HUES6 (cell line): Measurements from ENCODE around the gene TMEM82.

Experiments
- H3K27ac ChIP-seq: 2 replicates; pipeline ENCODE4 v1.7.0; 2013; ENCODE audit warnings: low read depth, mild to moderate bottlenecking, low read length, inconsistent platforms
- H3K27me3 ChIP-seq: 2 replicates; pipeline ENCODE4 v1.6.1; 2013; ENCODE audit warnings: low read length; ENCODE audit not compliant: control insufficient read depth, insufficient read depth
- H3K36me3 ChIP-seq: 2 replicates; pipeline ENCODE4 v1.6.1; 2013; ENCODE audit warnings: low read length; ENCODE audit not compliant: control insufficient read depth, insufficient read depth
- H3K4me1 ChIP-seq: 2 replicates; pipeline ENCODE4 v1.6.1; 2013; ENCODE audit warnings: low read length; ENCODE audit not compliant: control insufficient read depth, insufficient read depth
- H3K4me3 ChIP-seq: 2 replicates; pipeline ENCODE4 v1.5.1; 2013; ENCODE audit warnings: low read depth, low read length
- H3K9ac ChIP-seq: one replicate; pipeline ENCODE4 v1.6.1; 2013; ENCODE audit warnings: mild to moderate bottlenecking, low read length
- H3K9me3 ChIP-seq: 2 replicates; pipeline ENCODE4 v1.6.1; 2013; ENCODE audit warnings: low read depth, low read length; ENCODE audit not compliant: control insufficient read depth, insufficient read depth

The TMEM82 gene

DNA sequence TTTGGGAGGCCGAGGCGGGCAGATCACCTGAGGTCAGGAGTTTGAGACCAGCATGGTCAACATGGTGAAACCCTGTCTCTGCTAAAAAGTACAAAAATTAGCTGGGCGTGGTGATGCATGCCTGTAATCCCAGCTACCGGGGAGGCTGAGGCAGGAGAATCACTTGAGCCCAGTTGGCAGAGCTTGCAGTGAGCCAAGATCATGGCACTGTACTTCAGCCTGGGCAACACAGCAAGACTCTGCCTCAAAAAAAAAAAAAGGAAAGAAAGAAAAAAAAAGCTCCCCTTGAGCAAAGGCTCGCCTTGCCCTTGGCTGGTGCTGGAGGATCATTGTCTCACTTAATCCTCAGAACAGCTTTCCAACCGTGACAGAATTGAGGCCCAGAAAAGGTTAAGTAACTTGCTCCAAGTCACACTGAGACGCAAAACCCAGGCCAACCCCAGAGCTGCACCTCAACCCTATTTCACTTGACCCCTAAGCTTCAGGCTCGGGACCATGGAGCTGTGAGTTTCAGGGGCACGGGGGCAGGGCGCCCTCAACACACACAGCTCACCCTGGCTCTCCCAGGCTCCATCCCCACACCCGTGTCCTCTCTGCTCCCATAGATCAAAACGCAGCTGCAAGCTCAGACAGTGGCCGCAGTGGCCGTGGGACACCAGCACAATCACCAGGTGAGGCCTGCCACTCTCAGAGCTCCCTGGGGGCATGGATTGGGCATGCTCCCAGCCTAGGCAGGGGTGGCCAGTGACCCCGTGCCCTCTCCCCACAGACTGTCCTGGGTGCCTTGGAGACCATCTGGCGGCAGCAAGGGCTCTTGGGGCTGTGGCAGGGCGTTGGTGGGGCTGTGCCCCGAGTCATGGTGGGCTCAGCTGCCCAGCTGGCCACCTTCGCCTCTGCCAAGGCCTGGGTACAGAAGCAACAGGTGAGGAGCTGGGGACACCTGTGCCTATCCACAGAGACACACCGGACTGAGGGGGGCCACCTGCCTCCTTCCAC is 4.7 kb upstream of the TMEM82 start:
- H3K9ac ChIP-seq: no peak overlapping the region
- H3K27ac ChIP-seq: no peak overlapping the region
- H3K4me1 ChIP-seq: peaks cover 3% of the 10 kb centered on the region
- peaks cover 22% of the 10 kb centered on the region for H3K36me3 ChIP-seq
- H3K4me3 ChIP-seq: no peak overlapping the region
- no peaks in the 10 kb centered on the region for H3K27me3 ChIP-seq
- H3K9me3 ChIP-seq: no peaks in the 10 kb centered on the region

GRCh38 chr1:15738416-15739113 is 3.7 kb upstream of the TMEM82 start:
- no peak overlapping the region for H3K9ac ChIP-seq

GRCh38 chr1:15739259-15739658 is 3.0 kb upstream of the TMEM82 start:
- H3K27me3 ChIP-seq: no peaks in the 10 kb centered on the region
- H3K27ac ChIP-seq: no peak overlapping the region
- no peak overlapping the region for H3K4me3 ChIP-seq
- no peak overlapping the region for H3K9ac ChIP-seq
- peaks cover 6% of the 10 kb centered on the region for H3K36me3 ChIP-seq
- peaks cover 3% of the 10 kb centered on the region for H3K4me1 ChIP-seq
- no peaks in the 10 kb centered on the region for H3K9me3 ChIP-seq

More at GRCh38 chr1:15738416-15739113, 3.7 kb upstream of the TMEM82 start:
- H3K4me3 ChIP-seq: no peak overlapping the region
- no peak overlapping the region for H3K27ac ChIP-seq
- H3K36me3 ChIP-seq: peaks cover 13% of the 10 kb centered on the region
- H3K9me3 ChIP-seq: no peaks in the 10 kb centered on the region
- peaks cover 3% of the 10 kb centered on the region for H3K4me1 ChIP-seq
- H3K27me3 ChIP-seq: no peaks in the 10 kb centered on the region

- no peaks in the 10 kb centered on the region for H3K9me3 ChIP-seq
- H3K9ac ChIP-seq: no peak overlapping the region
- H3K4me1 ChIP-seq: peaks cover 3% of the 10 kb centered on the region
- H3K36me3 ChIP-seq: 0 out of 2 replicates have a peak, but pooled peaks cover under 1% of the 10 kb centered on the region
- no peaks in the 10 kb centered on the region for H3K27me3 ChIP-seq
- no peak overlapping the region for H3K27ac ChIP-seq
- H3K4me3 ChIP-seq: no peak overlapping the region
Observed at GRCh38 chr1:15739745-15740144, 2.6 kb upstream of the TMEM82 start.

- Histone ChIP-seq H3K9me3 (no peaks in the 10 kb centered on the region), H3K9ac (no peak overlapping the region), H3K36me3 (no peaks in the 10 kb centered on the region), H3K4me3 (no peak overlapping the region), H3K27ac (no peak overlapping the region), H3K4me1 (peaks cover 3% of the 10 kb centered on the region), H3K27me3 (no peaks in the 10 kb centered on the region)
Observed at GRCh38 chr1:15740924-15741850, 1.1 kb upstream of the TMEM82 start.

GRCh38 chr1:15744122-15744679 is 1.9 kb downstream of the TMEM82 start:
- H3K9me3 ChIP-seq: no peaks in the 10 kb centered on the region
- H3K27me3 ChIP-seq: no peaks in the 10 kb centered on the region
- no peak overlapping the region for H3K4me3 ChIP-seq
- H3K36me3 ChIP-seq: no peaks in the 10 kb centered on the region
- no peak overlapping the region for H3K27ac ChIP-seq
- H3K4me1 ChIP-seq: peaks cover 7% of the 10 kb centered on the region
- no peak overlapping the region for H3K9ac ChIP-seq

GRCh38 chr1:15747378-15747777 is 5.1 kb downstream of the TMEM82 start:
- Histone ChIP-seq H3K4me3 (no peak overlapping the region), H3K9me3 (no peaks in the 10 kb centered on the region), H3K27ac (no peak overlapping the region), H3K9ac (no peak overlapping the region), H3K36me3 (no peaks in the 10 kb centered on the region), H3K4me1 (peaks cover 16% of the 10 kb centered on the region), H3K27me3 (no peaks in the 10 kb centered on the region)

DNA sequence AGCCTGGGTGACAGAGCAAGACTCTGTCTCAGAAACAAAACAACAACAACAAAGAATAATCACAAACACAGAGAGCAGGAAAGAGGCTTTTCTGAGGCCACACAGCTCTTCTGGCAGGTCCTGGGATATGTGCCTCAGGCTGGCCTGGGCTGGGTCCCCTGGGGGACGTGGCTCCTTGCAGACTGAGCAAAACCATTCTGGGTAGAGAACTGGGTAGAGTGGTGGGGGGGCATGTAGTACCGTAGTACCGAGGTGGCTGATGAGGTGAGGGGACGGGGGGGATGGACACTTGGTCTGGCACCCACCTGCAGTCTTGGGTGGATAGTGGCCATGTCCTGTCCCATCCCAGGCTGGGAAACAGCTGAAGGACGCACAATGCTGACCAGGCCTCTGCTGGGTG is 6.0 kb downstream of the TMEM82 start:
- Histone ChIP-seq H3K27ac (no peak overlapping the region), H3K4me1 (peaks cover 16% of the 10 kb centered on the region), H3K4me3 (no peak overlapping the region)

DNA sequence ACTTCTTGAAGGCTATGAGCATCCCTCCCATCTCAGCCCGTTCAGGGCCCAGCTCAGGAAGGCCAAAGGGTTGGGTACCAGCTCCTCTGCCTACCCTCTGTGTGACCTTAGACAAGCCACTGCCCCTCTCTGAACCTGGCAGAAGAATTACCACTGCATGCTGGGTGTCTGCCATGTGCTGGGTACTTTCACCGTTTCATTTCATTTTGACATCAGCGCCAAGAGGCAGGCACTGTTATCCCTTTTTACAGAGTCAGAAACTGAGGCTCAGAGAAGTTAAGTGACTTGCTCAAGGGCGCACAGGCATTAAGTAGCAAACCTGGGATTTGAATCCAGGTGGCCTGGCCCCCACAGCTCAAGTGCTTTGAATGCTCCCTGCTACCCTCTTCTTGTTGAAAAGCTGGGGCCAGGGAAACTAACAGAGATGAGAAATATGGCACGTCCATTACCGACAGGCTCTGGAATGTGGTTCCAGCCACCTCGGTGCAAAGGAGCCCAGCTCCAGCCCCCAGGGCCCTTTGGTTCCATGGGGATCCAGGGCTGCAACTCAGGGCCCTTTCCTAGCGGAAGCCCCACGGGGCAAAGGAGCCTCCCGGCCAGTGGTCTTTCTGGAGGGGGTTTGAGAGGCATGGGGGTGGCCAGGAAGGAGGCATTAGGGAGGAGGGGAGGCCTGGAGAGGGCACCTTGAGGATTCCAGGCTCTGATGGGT is 6.5 kb downstream of the TMEM82 start:
- Histone ChIP-seq H3K9me3 (no peaks in the 10 kb centered on the region), H3K4me1 (peaks cover 16% of the 10 kb centered on the region), H3K9ac (no peak overlapping the region), H3K27me3 (no peaks in the 10 kb centered on the region), H3K4me3 (no peak overlapping the region), H3K36me3 (no peaks in the 10 kb centered on the region), H3K27ac (no peak overlapping the region)

More for the DNA sequence above, 6.0 kb downstream of the TMEM82 start:
- H3K9ac ChIP-seq: no peak overlapping the region
- no peaks in the 10 kb centered on the region for H3K36me3 ChIP-seq
- H3K9me3 ChIP-seq: no peaks in the 10 kb centered on the region
- no peaks in the 10 kb centered on the region for H3K27me3 ChIP-seq
